Ovary (tissue), 9 donors: ENCODE data around the gene ABCC2. TPM values are rescaled to one million over a fixed set of nuclear protein-coding genes. Genes with fewer than 3 reads are reported as not detected.

Experiments
- DNase-seq, 5 donors: peaks; one replicate each; pipeline ENCODE4 v3.0.0-alpha.2; 2019 to 2020
- H3K27ac ChIP-seq, 2 donors: fragments of 200-600 bp; one replicate each; pipeline versions ENCODE4 v1.5.1 to v1.8.0; 2019 to 2022
- H3K27me3 ChIP-seq: fragments of 200-600 bp; one replicate; pipeline ENCODE4 v1.8.0; 2022
- H3K36me3 ChIP-seq: fragments of 200-600 bp; sonication (generic); one replicate; pipeline ENCODE4 v1.5.1; 2019
- H3K4me1 ChIP-seq: one replicate; pipeline ENCODE4 v1.8.1; 2013; ENCODE audit warnings: mild to moderate bottlenecking, moderate library complexity; ENCODE audit not compliant: insufficient read depth
- H3K4me3 ChIP-seq: fragments of 200-600 bp; sonication (generic); one replicate; pipeline ENCODE4 v1.5.1; 2017
- H3K9me3 ChIP-seq, 2 donors: fragments of 200-600 bp in 1 of 2; sonication (generic) in 1 of 2; one replicate each; pipeline versions ENCODE4 v1.5.1 to v1.8.1; 2013 to 2019; ENCODE audit warnings: mild to moderate bottlenecking in 1 of 2, moderate library complexity in 1 of 2
- EP300 ChIP-seq: sonication (generic); formaldehyde crosslinking; IDR thresholded peaks from one replicate; pipeline ENCODE4 v1.6.1; 2017; ENCODE audit warnings: antibody characterized with exemption
- POLR2A ChIP-seq: fragments of 450-650 bp; IDR thresholded peaks from one replicate; pipeline ENCODE4 v1.6.1; 2017; ENCODE audit warnings: antibody characterized with exemption, mild to moderate bottlenecking, moderate library complexity
- WGBS, 3 donors: extraction: QIAGEN DNeasy Blood & Tissue Kit in 1 of 3; methylation state at CpG; one replicate each; pipeline versions ENCODE4 v1.1.5 to v1.1.7; 2013 to 2017; 5-methylcytosine and 5-hydroxymethylcytosine counted together
- intact Hi-C, 4 donors: fragments of 100-400 bp; cut with DNase I; formaldehyde crosslinking; loops; one replicate each; pipeline versions ENCODE4 v1.11.0 to v1.15.1; 2022 to 2023
- polyA plus RNA-seq, 2 donors: library from polyadenylated mRNA; stranded (reverse); fragments of 200-250 nt in 1 of 2; fragments of 350-450 nt in 1 of 2; fragmentation: Illumina TruSeq in 1 of 2; extraction: RNeasy Lipid Tissue Mini Kit (QIAGEN cat#74804) in 1 of 2; gene quantifications; one replicate each; pipeline ENCODE4 v1.2.3, GENCODE V29; 2013 to 2014
- total RNA-seq, 7 donors: library from RNA; depleted of rRNA in 2 of 7; stranded (reverse); fragments of >200 nt in 2 of 7; fragmentation: NEBNext Ultra II Directional in 3 of 7; extraction: Animal tissue kit (Norgen Biotek cat#: 25700) in 3 of 7; gene quantifications; one replicate each; pipeline versions ENCODE4 v1.1.0 to v1.2.4, GENCODE V29; 2016 to 2023
- TF ChIP-seq, protein P1 (sequence below), 3 donors: fragments of 450-650 bp in 2 of 3; fragments of 200-600 bp in 1 of 3; IDR thresholded peaks; one replicate each; pipeline versions ENCODE4 v1.5.1 to v1.8.0; 2016 to 2022; ENCODE audit warnings: antibody characterized with exemption in 3 of 3, mild to moderate bottlenecking in 1 of 3
- donor health status: DM: no; HTN: no; CAD: no; lungs with moderate emphysema.
- donor health status: DM: no; HTN: no; CAD: no.
- donor health status: Bipolar disorder and iron deficiency.
- donor health status: DM: yes; HTN: yes; CAD: no.
- donor health status: DM: no; HTN: no; CAD: no.
- donor health status: DM: yes; HTN: yes; CAD: no.

ABCC2 gene
- total and polyA plus RNA-seq, 9 donors: 0.22 to 1.8 (median 0.84) TPM

DNA sequence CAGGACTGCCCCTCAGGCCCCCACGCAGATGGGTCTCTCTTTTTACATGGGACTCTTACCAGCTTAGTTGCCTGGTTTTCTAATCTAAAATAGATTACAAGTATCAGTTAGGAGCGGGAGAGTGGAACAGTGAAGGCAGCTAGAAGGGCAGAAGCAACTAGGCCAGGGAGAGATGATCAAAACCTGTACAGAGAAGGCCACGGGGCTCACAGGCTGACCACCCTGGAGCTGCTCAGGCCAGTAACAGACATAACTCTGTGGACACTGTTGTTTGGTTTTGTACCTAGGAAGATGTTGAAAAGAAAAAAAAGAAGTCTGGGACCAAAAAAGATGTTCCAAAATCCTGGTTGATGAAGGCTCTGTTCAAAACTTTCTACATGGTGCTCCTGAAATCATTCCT, 16.5 kb downstream of the ABCC2 start:
- no peaks in the 10 kb centered on the region for H3K27me3 ChIP-seq
- H3K36me3 ChIP-seq: no peaks in the 10 kb centered on the region
- intact Hi-C loops: no loop called here
- WGBS, 3 donors: 75 to 88% (median 80%) methylated on average over 3 of the region's 3 CpGs
- DNase-seq: no peak
- no peaks in the 10 kb centered on the region for H3K4me1 ChIP-seq
- no peak overlapping the region for H3K27ac ChIP-seq
- H3K9me3 ChIP-seq: no peaks in the 10 kb centered on the region
- TF ChIP-seq EP300: no peak
- no peak for TF ChIP-seq POLR2A
- TF ChIP-seq, protein P1, sequence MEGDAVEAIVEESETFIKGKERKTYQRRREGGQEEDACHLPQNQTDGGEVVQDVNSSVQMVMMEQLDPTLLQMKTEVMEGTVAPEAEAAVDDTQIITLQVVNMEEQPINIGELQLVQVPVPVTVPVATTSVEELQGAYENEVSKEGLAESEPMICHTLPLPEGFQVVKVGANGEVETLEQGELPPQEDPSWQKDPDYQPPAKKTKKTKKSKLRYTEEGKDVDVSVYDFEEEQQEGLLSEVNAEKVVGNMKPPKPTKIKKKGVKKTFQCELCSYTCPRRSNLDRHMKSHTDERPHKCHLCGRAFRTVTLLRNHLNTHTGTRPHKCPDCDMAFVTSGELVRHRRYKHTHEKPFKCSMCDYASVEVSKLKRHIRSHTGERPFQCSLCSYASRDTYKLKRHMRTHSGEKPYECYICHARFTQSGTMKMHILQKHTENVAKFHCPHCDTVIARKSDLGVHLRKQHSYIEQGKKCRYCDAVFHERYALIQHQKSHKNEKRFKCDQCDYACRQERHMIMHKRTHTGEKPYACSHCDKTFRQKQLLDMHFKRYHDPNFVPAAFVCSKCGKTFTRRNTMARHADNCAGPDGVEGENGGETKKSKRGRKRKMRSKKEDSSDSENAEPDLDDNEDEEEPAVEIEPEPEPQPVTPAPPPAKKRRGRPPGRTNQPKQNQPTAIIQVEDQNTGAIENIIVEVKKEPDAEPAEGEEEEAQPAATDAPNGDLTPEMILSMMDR (IDR thresholded peaks at IDR 0.05): no peak
- H3K4me3 ChIP-seq: no peak overlapping the region

DNA sequence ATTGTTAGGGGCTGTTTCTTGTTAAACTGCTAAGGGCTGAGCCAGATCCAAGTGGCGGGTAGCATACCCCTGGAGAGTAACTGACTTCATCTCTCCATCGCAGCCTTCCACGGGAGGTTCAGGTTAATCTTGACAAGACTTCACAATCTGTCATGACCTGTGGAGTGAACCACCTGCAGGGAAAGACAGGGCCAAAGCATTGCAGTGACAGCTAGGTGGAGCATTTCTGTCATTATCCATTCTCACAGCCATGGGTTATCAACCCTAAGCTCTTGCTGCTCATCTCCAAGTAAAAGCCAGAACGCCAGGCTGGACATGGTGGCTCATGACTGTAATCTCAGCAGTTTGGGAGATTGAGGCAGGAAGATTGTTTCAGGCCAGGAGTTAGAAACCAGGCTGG, 17.2 kb downstream of the ABCC2 start:
- Histone ChIP-seq H3K27me3 (no peaks in the 10 kb centered on the region), H3K27ac (no peak overlapping the region), H3K9me3 (no peaks in the 10 kb centered on the region), H3K36me3 (no peaks in the 10 kb centered on the region), H3K4me1 (no peaks in the 10 kb centered on the region), H3K4me3 (no peak overlapping the region)
- TF ChIP-seq EP300 (no peak), POLR2A (no peak)
- TF ChIP-seq, protein P1 (IDR thresholded peaks at IDR 0.05): no peak
- intact Hi-C loops: no loop called here
- DNase-seq: no peak
- WGBS, 3 donors: 76 to 89% (median 86%) methylated on average over 4 of the region's 4 CpGs

DNA sequence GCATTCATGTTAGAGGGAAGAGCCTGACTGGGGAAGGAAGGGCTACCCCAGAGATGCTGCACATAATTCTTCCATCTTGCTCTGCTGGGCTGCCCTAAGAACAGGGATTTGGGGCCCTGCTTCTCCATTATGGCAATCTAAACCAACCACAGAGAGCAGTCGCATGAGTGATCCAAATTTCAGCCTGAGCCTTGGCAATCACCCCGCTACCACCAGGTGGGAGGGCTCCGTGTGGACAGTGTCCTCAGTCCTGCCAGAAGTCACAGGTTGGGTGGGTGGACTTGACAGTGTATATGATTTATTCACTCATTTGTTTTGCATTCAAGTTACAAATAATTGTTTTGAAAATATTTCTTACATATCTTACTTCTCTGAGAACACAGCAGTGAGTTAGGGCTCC, 22.0 kb downstream of the ABCC2 start:
- H3K9me3 ChIP-seq: no peaks in the 10 kb centered on the region
- DNase-seq: no peak
- no peaks in the 10 kb centered on the region for H3K36me3 ChIP-seq
- 61 to 65% (median 64%) methylated on average over 3 of the region's 3 CpGs for WGBS, 3 donors
- no peak overlapping the region for H3K27ac ChIP-seq
- H3K4me3 ChIP-seq: no peak overlapping the region
- intact Hi-C loops: no loop called here
- no peaks in the 10 kb centered on the region for H3K27me3 ChIP-seq
- no peaks in the 10 kb centered on the region for H3K4me1 ChIP-seq
- no peak for TF ChIP-seq POLR2A
- no peak for TF ChIP-seq EP300
- TF ChIP-seq, protein P1 (IDR thresholded peaks at IDR 0.05): no peak

DNA sequence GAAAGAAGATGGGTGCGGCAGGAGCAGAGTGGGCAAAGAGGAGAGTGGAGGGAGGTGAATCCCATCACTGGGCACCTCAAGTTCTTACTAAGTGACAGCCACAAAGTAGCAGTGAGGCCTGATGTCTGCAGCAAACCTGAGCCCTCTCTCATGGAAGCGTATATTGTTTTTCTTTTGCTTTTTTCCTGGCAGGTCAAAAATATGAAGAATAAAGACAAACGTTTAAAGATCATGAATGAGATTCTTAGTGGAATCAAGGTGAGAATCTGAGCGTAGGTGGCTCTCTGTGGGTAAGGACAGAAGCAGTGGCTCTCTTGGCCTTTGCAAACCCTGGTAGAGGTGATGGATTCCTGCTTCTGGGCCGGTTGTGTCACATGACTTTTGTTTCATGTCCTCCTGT, 22.8 kb downstream of the ABCC2 start:
- Histone ChIP-seq H3K27ac (no peak overlapping the region), H3K27me3 (no peaks in the 10 kb centered on the region), H3K4me1 (no peaks in the 10 kb centered on the region), H3K4me3 (no peak overlapping the region), H3K9me3 (no peaks in the 10 kb centered on the region), H3K36me3 (no peaks in the 10 kb centered on the region)
- DNase-seq: no peak
- WGBS, 3 donors: 86 to 89% (median 89%) methylated on average over 5 of the region's 5 CpGs
- TF ChIP-seq EP300 (no peak), POLR2A (no peak)
- TF ChIP-seq, protein P1 (IDR thresholded peaks at IDR 0.05): no peak
- intact Hi-C loops: no loop called here

DNA sequence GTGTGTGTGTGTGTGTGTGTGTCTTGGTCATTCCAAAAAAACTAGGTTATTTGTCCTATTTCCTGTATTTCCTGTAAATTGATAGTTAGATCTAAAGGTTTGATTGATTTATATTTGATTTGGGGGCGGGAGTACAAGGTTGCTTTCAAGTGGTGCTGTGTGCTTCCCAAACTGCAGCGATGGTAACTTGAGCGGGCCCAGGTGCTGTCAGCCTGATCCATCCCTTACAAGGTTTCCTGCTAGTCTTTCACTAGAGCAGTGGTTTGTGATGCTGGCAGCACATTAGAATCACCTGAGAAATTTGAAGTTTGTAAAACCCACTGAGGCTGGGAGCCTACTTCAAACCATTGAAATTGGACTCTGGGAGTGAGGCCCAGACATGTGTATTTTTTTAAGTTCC, 23.7 kb downstream of the ABCC2 start:
- no peaks in the 10 kb centered on the region for H3K27me3 ChIP-seq
- intact Hi-C loops: no loop called here
- WGBS, 3 donors: 59 to 64% (median 61%) methylated on average over 3 of the region's 3 CpGs
- H3K4me3 ChIP-seq: no peak overlapping the region
- H3K36me3 ChIP-seq: no peaks in the 10 kb centered on the region
- H3K9me3 ChIP-seq: no peaks in the 10 kb centered on the region
- no peak overlapping the region for H3K27ac ChIP-seq
- TF ChIP-seq, protein P1 (IDR thresholded peaks at IDR 0.05): no peak
- no peak for TF ChIP-seq POLR2A
- TF ChIP-seq EP300: no peak
- no peak for DNase-seq
- no peaks in the 10 kb centered on the region for H3K4me1 ChIP-seq
